Heart left ventricle (tissue), 16 donors: ENCODE data around the gene PPP1R17. TPM values are rescaled to one million over a fixed set of nuclear protein-coding genes. Genes with fewer than 3 reads are reported as not detected.
A peak's percentile ranks its signal among the peaks of the same experiment; 100 is the strongest.

Experiments
- ATAC-seq, 4 donors: fragments of 200-7000 bp; cut with Tn5 transposase; one replicate each; pipeline ENCODE4 v1.9.1; 2020 to 2022; ENCODE audit warnings: moderate library complexity in 4 of 4, mild to moderate bottlenecking in 3 of 4, moderate number of reproducible peaks in 1 of 4
- DNase-seq, 5 donors: peaks; one replicate each; pipeline ENCODE4 v3.0.0-alpha.2; 2020
- H3K27ac ChIP-seq, 12 donors: fragments of 200-600 bp; sonication (generic) in 4 of 12; one replicate each; pipeline versions ENCODE4 v1.5.0 to v1.8.0; 2016 to 2022; ENCODE audit warnings: mild to moderate bottlenecking in 2 of 12
- H3K27me3 ChIP-seq, 9 donors: fragments of 200-600 bp; sonication (generic) in 2 of 9; one replicate each; pipeline versions ENCODE4 v1.5.1 to v1.8.0; 2016 to 2022; ENCODE audit warnings: mild to moderate bottlenecking in 3 of 9
- H3K36me3 ChIP-seq, 9 donors: fragments of 200-600 bp; sonication (generic) in 2 of 9; one replicate each; pipeline versions ENCODE4 v1.5.0 to v1.8.0; 2018 to 2022; ENCODE audit warnings: mild to moderate bottlenecking in 2 of 9
- H3K4me1 ChIP-seq, 12 donors: fragments of 200-600 bp; sonication (generic) in 4 of 12; one replicate each; pipeline versions ENCODE4 v1.5.0 to v1.8.0; 2016 to 2022; ENCODE audit warnings: mild to moderate bottlenecking in 3 of 12
- H3K4me3 ChIP-seq, 12 donors: fragments of 200-600 bp; sonication (generic) in 4 of 12; one replicate each; pipeline versions ENCODE4 v1.5.0 to v1.8.0; 2017 to 2022; ENCODE audit warnings: mild to moderate bottlenecking in 9 of 12, moderate library complexity in 4 of 12
- H3K9me3 ChIP-seq, 12 donors: fragments of 200-600 bp; sonication (generic) in 4 of 12; one replicate each; pipeline versions ENCODE4 v1.5.0 to v1.8.0; 2016 to 2022; ENCODE audit warnings: mild to moderate bottlenecking in 1 of 12
- CTCF ChIP-seq, 12 donors: fragments of 200-600 bp; sonication (generic) in 4 of 12; IDR thresholded peaks; one replicate each; pipeline versions ENCODE4 v1.5.0 to v1.8.0; 2018 to 2022; ENCODE audit warnings: antibody characterized with exemption in 12 of 12, mild to moderate bottlenecking in 5 of 12
- POLR2A ChIP-seq, 2 donors: fragments of 450-650 bp; IDR thresholded peaks; one replicate each; pipeline ENCODE4 v1.6.1; 2017; ENCODE audit warnings: antibody characterized with exemption in 2 of 2, mild to moderate bottlenecking in 2 of 2, moderate library complexity in 2 of 2
- WGBS, 4 donors: extraction: QIAGEN DNeasy Blood & Tissue Kit in 2 of 4; methylation state at CpG; one replicate each; pipeline versions ENCODE4 v1.1.5 to v1.1.7; 2013 to 2018; 5-methylcytosine and 5-hydroxymethylcytosine counted together
- intact Hi-C, 10 donors: fragments of 100-400 bp; cut with DNase I; formaldehyde crosslinking; loops; one replicate each; pipeline versions ENCODE4 v1.11.1 to v1.14.2; 2022
- polyA plus RNA-seq, 2 donors: library from polyadenylated mRNA; stranded (reverse); fragments of 200-250 nt; gene quantifications; one replicate each; pipeline ENCODE4 v1.2.3, GENCODE V29; 2013
- total RNA-seq, 9 donors: library from RNA; depleted of rRNA in 2 of 9; stranded (reverse); fragments of >200 nt in 2 of 9; fragmentation: NEBNext Ultra II Directional in 3 of 9; extraction: Animal tissue kit (Norgen Biotek cat#: 25700) in 3 of 9; gene quantifications; one replicate each; pipeline versions ENCODE4 v1.1.0 to v1.2.4, GENCODE V29; 2016 to 2023
- donor health status: ischemic (EF 13 %, LVEDD 7.1; RV severe dilation, severe dysfunction).
- donor health status: healthy with polysubstance abuse.
- donor health status: DM: no; HTN: yes; CAD: no.
- donor health status: DM: no; HTN: no; CAD: no.
- donor health status: ischemic (EF 25% LVEDD 6.9; RV normal size, moderate dysfunction).
- donor health status: ischemic (EF 25% LVEDD 5.7; RV mildly dilated, moderate dysfunction).
- donor health status: healthy.
- donor health status: DM: yes; HTN: yes; CAD: no.
- donor health status: ischemic (EF 35%, LVEDD 5.7; RV mildly dilated, moderate dysfunction).
- donor health status: nonischemic (EF 11% LVEDD 7.7; RV severe dilation, severe dysfunction).
- donor health status: DM: yes; HTN: yes; CAD: no.
- donor health status: PGD.
- donor health status: ischemic (EF 29% LVEDD 5.4; RV normal size, mild dysfunction).
- donor health status: nonischemic (EF 23%, LVEDD 6.1; RV moderate dilation, normal function).

PPP1R17 gene
- total and polyA plus RNA-seq, 11 donors = 0.29 TPM; not detected in 10

GRCh38 chr7:31744294-31744874, 57.4 kb downstream of the PPP1R17 start:
- Histone ChIP-seq H3K36me3 (peaks cover 0 to 4% (median 0%) of the 10 kb centered on the region in 9 donors), H3K9me3 (no peaks in the 10 kb centered on the region), H3K4me3 (no peak overlapping the region), H3K4me1 (no peaks in the 10 kb centered on the region), H3K27me3 (no peaks in the 10 kb centered on the region), H3K27ac (no peak overlapping the region)
- intact Hi-C loops = loop anchor here in 9 of 10 donors (1.0 to 10.0 kb wide), 10 partner anchors 302 to 740 kb away; partner anchors contain the start of gene PDE1C (in 1 of the 9)
- TF ChIP-seq CTCF (IDR thresholded peaks at IDR 0.05) (peak; percentile 64 to 92 (median 88)), POLR2A (IDR thresholded peaks at IDR 0.05) (no peak)
- peak; percentile 18 to 65 (median 54) for DNase-seq
- peak in 3 of 4 donors; percentile 59 to 78 (median 67) for ATAC-seq
- 1 to 6% (median 5%) methylated on average over 4 of the region's 4 CpGs for WGBS, 4 donors

- H3K4me1 ChIP-seq = no peaks in the 10 kb centered on the region
- no peak overlapping the region for H3K27ac ChIP-seq
- H3K27me3 ChIP-seq = no peaks in the 10 kb centered on the region
- TF ChIP-seq CTCF (IDR thresholded peaks at IDR 0.05) = no peak
- no peak for TF ChIP-seq POLR2A (IDR thresholded peaks at IDR 0.05)
- intact Hi-C loops = loop anchor here in 9 of 10 donors (2.0 to 10.0 kb wide), 6 partner anchors 457 to 737 kb away; no protein-coding TSS in a partner anchor
- no peak overlapping the region for H3K4me3 ChIP-seq
- no peaks in the 10 kb centered on the region for H3K9me3 ChIP-seq
- peaks cover 0 to 5% (median 0%) of the 10 kb centered on the region in 9 donors for H3K36me3 ChIP-seq
- ATAC-seq (peak in 1 of 4 donors; percentile 43), DNase-seq (no peak)
These were observed 60.5 kb downstream of the PPP1R17 start for GRCh38 chr7:31747553-31747952.

- H3K27me3 ChIP-seq = no peaks in the 10 kb centered on the region
- 86 to 95% (median 89%) methylated on average over 1 of the region's 1 CpG for WGBS, 4 donors
- intact Hi-C loops = loop anchor here in 9 of 10 donors (5.0 to 10.0 kb wide), 5 partner anchors 597 to 737 kb away; no protein-coding TSS in a partner anchor
- peaks cover 0 to 10% (median 0%) of the 10 kb centered on the region in 9 donors for H3K36me3 ChIP-seq
- H3K4me3 ChIP-seq = no peak overlapping the region
- no peak for TF ChIP-seq CTCF (IDR thresholded peaks at IDR 0.05)
- no peak for TF ChIP-seq POLR2A (IDR thresholded peaks at IDR 0.05)
- ATAC-seq (no peak), DNase-seq (no peak)
- H3K4me1 ChIP-seq = no peaks in the 10 kb centered on the region
- no peaks in the 10 kb centered on the region for H3K9me3 ChIP-seq
- no peak overlapping the region for H3K27ac ChIP-seq
These were observed 61.1 kb downstream of the PPP1R17 start for GRCh38 chr7:31748084-31748483.

- H3K36me3 ChIP-seq = peaks cover 0 to 8% (median 0%) of the 10 kb centered on the region in 9 donors
- intact Hi-C loops = no loop called here
- H3K9me3 ChIP-seq = no peaks in the 10 kb centered on the region
- no peak for DNase-seq
- no peak for ATAC-seq
- no peak for TF ChIP-seq CTCF (IDR thresholded peaks at IDR 0.05)
- no peak for TF ChIP-seq POLR2A (IDR thresholded peaks at IDR 0.05)
- no peaks in the 10 kb centered on the region for H3K4me1 ChIP-seq
- no peaks in the 10 kb centered on the region for H3K27me3 ChIP-seq
- no peak overlapping the region for H3K4me3 ChIP-seq
- no peak overlapping the region for H3K27ac ChIP-seq
- WGBS, 4 donors = 74 to 80% (median 77%) methylated on average over 4 of the region's 4 CpGs
These were observed 64.7 kb downstream of the PPP1R17 start for GRCh38 chr7:31751726-31752125.

Other genes with a start within 250 kb of the PPP1R17 start
- gene ITPRID1, start 173.1 kb upstream of the PPP1R17 start, total RNA-seq = under 1 TPM in 1 of 9 donors, not detected in 8; 0.19 TPM
- not detected for gene ITPRID1, start 173.1 kb upstream of the PPP1R17 start, polyA plus RNA-seq